Peyer's patch (tissue), 4 donors: ENCODE measurements around the gene ADAMTS12. TPM values are rescaled to one million over a fixed set of nuclear protein-coding genes. Genes with fewer than 3 reads are reported as not detected.

ENCODE experiments used
- DNase-seq, 3 donors: peaks; one replicate each; pipeline ENCODE4 v3.0.0-alpha.2; 2017 to 2019
- H3K27ac ChIP-seq, 4 donors: fragments of 200-600 bp; sonication (generic); one replicate each; pipeline ENCODE4 v1.5.1; 2016 to 2019
- H3K27me3 ChIP-seq, 2 donors: fragments of 200-600 bp; sonication (generic); one replicate each; pipeline ENCODE4 v1.5.1; 2019
- H3K36me3 ChIP-seq, 3 donors: fragments of 200-600 bp; sonication (generic); one replicate each; pipeline ENCODE4 v1.5.1; 2016 to 2019
- H3K4me1 ChIP-seq, 4 donors: fragments of 200-600 bp; sonication (generic); one replicate each; pipeline ENCODE4 v1.5.1; 2016 to 2019
- H3K4me3 ChIP-seq, 4 donors: fragments of 200-600 bp; sonication (generic); 1 replicate in 3 of 4; 2 replicates in 1 of 4; pipeline ENCODE4 v1.5.1; 2016 to 2019; ENCODE audit warnings: mild to moderate bottlenecking in 1 of 4
- H3K9me3 ChIP-seq, 4 donors: fragments of 200-600 bp; sonication (generic); one replicate each; pipeline ENCODE4 v1.5.1; 2016 to 2019; ENCODE audit warnings: mild to moderate bottlenecking in 1 of 4
- POLR2A ChIP-seq, 2 donors: fragments of 450-650 bp; IDR thresholded peaks; one replicate each; pipeline ENCODE4 v1.5.1; 2017; ENCODE audit warnings: antibody characterized with exemption in 2 of 2, mild to moderate bottlenecking in 2 of 2, moderate library complexity in 2 of 2
- total RNA-seq, 4 donors: library from RNA; depleted of rRNA; stranded (reverse); fragments of >200 nt; gene quantifications; one replicate each; pipeline ENCODE4 v1.1.0, GENCODE V29; 2016
- TF ChIP-seq, protein P1 (sequence below), 6 experiments: fragments of 450-650 bp in 4 of 6; fragments of 200-600 bp in 2 of 6; sonication (generic) in 1 of 6; IDR thresholded peaks; one replicate each; pipeline ENCODE4 v1.5.1; 2017 to 2019; ENCODE audit warnings: antibody characterized with exemption in 6 of 6, mild to moderate bottlenecking in 3 of 6, moderate library complexity in 1 of 6

The ADAMTS12 gene
- total RNA-seq, 4 donors from 2014 or later = 0.53 to 11.6 (median 1.3) TPM

- H3K27me3 ChIP-seq = no peaks in the 10 kb centered on the region
- no peak for DNase-seq
- H3K27ac ChIP-seq = no peak overlapping the region
- TF ChIP-seq, protein P1, sequence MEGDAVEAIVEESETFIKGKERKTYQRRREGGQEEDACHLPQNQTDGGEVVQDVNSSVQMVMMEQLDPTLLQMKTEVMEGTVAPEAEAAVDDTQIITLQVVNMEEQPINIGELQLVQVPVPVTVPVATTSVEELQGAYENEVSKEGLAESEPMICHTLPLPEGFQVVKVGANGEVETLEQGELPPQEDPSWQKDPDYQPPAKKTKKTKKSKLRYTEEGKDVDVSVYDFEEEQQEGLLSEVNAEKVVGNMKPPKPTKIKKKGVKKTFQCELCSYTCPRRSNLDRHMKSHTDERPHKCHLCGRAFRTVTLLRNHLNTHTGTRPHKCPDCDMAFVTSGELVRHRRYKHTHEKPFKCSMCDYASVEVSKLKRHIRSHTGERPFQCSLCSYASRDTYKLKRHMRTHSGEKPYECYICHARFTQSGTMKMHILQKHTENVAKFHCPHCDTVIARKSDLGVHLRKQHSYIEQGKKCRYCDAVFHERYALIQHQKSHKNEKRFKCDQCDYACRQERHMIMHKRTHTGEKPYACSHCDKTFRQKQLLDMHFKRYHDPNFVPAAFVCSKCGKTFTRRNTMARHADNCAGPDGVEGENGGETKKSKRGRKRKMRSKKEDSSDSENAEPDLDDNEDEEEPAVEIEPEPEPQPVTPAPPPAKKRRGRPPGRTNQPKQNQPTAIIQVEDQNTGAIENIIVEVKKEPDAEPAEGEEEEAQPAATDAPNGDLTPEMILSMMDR (IDR thresholded peaks at IDR 0.05) = no peak
- no peak for TF ChIP-seq POLR2A (IDR thresholded peaks at IDR 0.05)
- H3K36me3 ChIP-seq = no peaks in the 10 kb centered on the region
- no peak overlapping the region for H3K4me3 ChIP-seq
- H3K4me1 ChIP-seq = no peaks in the 10 kb centered on the region
- no peaks in the 10 kb centered on the region for H3K9me3 ChIP-seq
These were observed 207.2 kb downstream of the ADAMTS12 start for GRCh38 chr5:33684496-33685159.

DNA sequence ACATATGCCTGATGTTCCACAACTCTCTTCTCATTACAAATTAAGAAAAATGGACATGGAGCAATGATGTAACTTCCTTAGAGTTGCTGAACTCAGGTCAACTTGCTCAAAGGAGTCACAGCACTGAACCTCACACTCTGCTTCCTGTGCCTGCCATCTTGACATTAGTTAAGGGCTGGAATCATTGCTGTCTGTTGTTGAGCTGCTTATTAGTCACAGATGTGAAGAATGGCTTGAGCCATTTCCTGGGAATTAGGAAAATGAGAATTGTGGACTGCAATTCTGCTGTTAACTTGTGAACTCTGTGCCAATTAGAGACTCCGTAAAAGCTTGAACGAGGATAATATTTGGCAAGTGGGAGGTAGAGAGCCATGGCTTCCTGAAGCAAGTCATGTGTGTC is 212.0 kb downstream of the ADAMTS12 start:
- no peak for DNase-seq
- H3K4me3 ChIP-seq = no peak overlapping the region
- H3K9me3 ChIP-seq = no peaks in the 10 kb centered on the region
- TF ChIP-seq, protein P1 (IDR thresholded peaks at IDR 0.05) = no peak
- TF ChIP-seq POLR2A (IDR thresholded peaks at IDR 0.05) = no peak
- H3K4me1 ChIP-seq = no peaks in the 10 kb centered on the region
- no peaks in the 10 kb centered on the region for H3K36me3 ChIP-seq
- H3K27ac ChIP-seq = no peak overlapping the region
- no peaks in the 10 kb centered on the region for H3K27me3 ChIP-seq

GRCh38 chr5:33675958-33676464 is 215.8 kb downstream of the ADAMTS12 start:
- no peak overlapping the region for H3K4me3 ChIP-seq
- no peak for TF ChIP-seq POLR2A (IDR thresholded peaks at IDR 0.05)
- TF ChIP-seq, protein P1 (IDR thresholded peaks at IDR 0.05) = no peak
- H3K36me3 ChIP-seq = no peaks in the 10 kb centered on the region
- DNase-seq = no peak
- H3K27ac ChIP-seq = no peak overlapping the region
- no peaks in the 10 kb centered on the region for H3K4me1 ChIP-seq
- no peaks in the 10 kb centered on the region for H3K27me3 ChIP-seq
- no peaks in the 10 kb centered on the region for H3K9me3 ChIP-seq

- no peaks in the 10 kb centered on the region for H3K9me3 ChIP-seq
These were observed 220.0 kb downstream of the ADAMTS12 start for GRCh38 chr5:33671700-33672291.

DNA sequence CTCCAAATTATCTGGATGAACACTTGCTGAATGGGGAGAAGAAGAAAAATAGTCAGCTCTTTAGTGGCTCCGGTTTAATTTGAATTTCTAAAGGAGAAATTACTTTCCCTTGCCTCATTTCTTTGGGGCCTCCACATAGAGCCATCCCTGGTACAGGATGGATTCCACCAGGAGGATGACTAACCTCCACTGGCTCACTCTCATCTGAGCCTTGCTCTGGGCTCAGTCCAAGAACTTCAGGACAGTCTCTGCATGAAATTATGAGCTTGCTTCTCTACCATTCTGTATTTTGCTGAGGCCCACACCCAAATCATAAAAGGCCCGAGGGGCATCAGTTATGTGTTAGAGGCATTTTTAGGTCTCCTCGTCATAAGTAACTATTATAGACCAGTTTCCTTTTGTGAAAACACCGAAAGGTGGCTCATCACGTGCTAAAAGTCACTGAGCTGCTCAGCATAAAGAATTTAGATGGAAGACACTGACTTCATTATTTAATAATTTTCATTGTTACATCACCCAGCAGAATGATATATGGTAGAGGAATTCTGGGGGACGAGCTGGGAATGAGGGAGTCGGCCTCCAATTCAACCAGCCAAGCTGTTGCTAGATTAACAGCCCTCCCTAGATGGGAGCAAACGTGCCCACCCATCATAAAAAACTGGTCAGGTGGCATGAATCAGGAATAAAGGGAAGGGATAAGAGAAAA is 228.9 kb downstream of the ADAMTS12 start:
- Histone ChIP-seq H3K27me3 (no peaks in the 10 kb centered on the region), H3K9me3 (no peaks in the 10 kb centered on the region), H3K27ac (no peak overlapping the region), H3K4me1 (no peaks in the 10 kb centered on the region), H3K4me3 (no peak overlapping the region), H3K36me3 (no peaks in the 10 kb centered on the region)
- TF ChIP-seq, protein P1 (IDR thresholded peaks at IDR 0.05) = no peak
- no peak for TF ChIP-seq POLR2A (IDR thresholded peaks at IDR 0.05)
- DNase-seq = no peak

More at GRCh38 chr5:33671700-33672291, 220.0 kb downstream of the ADAMTS12 start:
- no peak for DNase-seq
- Histone ChIP-seq H3K4me1 (no peaks in the 10 kb centered on the region), H3K36me3 (no peaks in the 10 kb centered on the region), H3K27ac (no peak overlapping the region), H3K27me3 (no peaks in the 10 kb centered on the region), H3K4me3 (no peak overlapping the region)
- no peak for TF ChIP-seq POLR2A (IDR thresholded peaks at IDR 0.05)
- TF ChIP-seq, protein P1 (IDR thresholded peaks at IDR 0.05) = no peak
